Panc1 (cell line): ENCODE measurements around the gene DCP2.

Experiments
- POLR2AphosphoS5 ChIP-seq: IDR thresholded peaks from 2 replicates; pipeline ENCODE4 v1.6.1; 2012; ENCODE audit warnings: mild to moderate bottlenecking, low read depth, low read length, moderate library complexity
- TCF7L2 ChIP-seq: IDR thresholded peaks from 2 replicates; pipeline ENCODE4 v1.6.1; 2011; ENCODE audit warnings: mild to moderate bottlenecking, low read depth, low read length, inconsistent platforms
- TF ChIP-seq, protein P1 (sequence below): fragments of 450-650 bp; IDR thresholded peaks from 2 replicates; pipeline ENCODE4 v1.5.1; 2017; ENCODE audit warnings: mild to moderate bottlenecking
- TF ChIP-seq, protein P2 (sequence below), 2 experiments: IDR thresholded peaks; 2 replicates each; pipeline ENCODE4 v1.6.1; 2011 to 2012; ENCODE audit warnings: low read depth in 2 of 2, control low read depth in 1 of 2, low read length in 1 of 2, mild to moderate bottlenecking in 1 of 2, moderate library complexity in 1 of 2; ENCODE audit not compliant: insufficient read depth in 1 of 2

DNA sequence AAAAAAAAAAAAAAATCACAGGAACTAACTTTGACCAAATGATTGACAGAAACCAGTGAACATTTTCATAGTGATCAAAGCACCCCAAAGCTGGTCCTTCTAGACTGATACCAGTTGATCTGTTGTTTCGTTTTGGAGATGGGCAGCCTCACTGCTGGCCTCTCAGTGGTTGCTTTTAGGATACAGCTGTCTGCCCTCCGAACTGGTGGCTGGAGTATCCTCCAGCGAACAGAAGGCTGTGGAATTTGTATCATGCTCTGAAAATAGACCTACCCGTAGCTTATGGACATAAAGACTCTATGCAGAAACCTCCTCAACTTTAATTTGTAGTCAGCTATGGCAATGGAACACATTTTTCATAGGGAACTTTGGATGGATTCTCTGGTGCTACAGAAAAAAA lies 49.0 kb downstream of the DCP2 start:
- no peak for TF ChIP-seq TCF7L2
- TF ChIP-seq, protein P1, sequence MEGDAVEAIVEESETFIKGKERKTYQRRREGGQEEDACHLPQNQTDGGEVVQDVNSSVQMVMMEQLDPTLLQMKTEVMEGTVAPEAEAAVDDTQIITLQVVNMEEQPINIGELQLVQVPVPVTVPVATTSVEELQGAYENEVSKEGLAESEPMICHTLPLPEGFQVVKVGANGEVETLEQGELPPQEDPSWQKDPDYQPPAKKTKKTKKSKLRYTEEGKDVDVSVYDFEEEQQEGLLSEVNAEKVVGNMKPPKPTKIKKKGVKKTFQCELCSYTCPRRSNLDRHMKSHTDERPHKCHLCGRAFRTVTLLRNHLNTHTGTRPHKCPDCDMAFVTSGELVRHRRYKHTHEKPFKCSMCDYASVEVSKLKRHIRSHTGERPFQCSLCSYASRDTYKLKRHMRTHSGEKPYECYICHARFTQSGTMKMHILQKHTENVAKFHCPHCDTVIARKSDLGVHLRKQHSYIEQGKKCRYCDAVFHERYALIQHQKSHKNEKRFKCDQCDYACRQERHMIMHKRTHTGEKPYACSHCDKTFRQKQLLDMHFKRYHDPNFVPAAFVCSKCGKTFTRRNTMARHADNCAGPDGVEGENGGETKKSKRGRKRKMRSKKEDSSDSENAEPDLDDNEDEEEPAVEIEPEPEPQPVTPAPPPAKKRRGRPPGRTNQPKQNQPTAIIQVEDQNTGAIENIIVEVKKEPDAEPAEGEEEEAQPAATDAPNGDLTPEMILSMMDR = no peak
- no peak for TF ChIP-seq POLR2AphosphoS5
- TF ChIP-seq, protein P2, sequence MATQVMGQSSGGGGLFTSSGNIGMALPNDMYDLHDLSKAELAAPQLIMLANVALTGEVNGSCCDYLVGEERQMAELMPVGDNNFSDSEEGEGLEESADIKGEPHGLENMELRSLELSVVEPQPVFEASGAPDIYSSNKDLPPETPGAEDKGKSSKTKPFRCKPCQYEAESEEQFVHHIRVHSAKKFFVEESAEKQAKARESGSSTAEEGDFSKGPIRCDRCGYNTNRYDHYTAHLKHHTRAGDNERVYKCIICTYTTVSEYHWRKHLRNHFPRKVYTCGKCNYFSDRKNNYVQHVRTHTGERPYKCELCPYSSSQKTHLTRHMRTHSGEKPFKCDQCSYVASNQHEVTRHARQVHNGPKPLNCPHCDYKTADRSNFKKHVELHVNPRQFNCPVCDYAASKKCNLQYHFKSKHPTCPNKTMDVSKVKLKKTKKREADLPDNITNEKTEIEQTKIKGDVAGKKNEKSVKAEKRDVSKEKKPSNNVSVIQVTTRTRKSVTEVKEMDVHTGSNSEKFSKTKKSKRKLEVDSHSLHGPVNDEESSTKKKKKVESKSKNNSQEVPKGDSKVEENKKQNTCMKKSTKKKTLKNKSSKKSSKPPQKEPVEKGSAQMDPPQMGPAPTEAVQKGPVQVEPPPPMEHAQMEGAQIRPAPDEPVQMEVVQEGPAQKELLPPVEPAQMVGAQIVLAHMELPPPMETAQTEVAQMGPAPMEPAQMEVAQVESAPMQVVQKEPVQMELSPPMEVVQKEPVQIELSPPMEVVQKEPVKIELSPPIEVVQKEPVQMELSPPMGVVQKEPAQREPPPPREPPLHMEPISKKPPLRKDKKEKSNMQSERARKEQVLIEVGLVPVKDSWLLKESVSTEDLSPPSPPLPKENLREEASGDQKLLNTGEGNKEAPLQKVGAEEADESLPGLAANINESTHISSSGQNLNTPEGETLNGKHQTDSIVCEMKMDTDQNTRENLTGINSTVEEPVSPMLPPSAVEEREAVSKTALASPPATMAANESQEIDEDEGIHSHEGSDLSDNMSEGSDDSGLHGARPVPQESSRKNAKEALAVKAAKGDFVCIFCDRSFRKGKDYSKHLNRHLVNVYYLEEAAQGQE (IDR thresholded peaks at IDR 0.05; ENCODE audit: insufficient read depth in 1 of 2, low read depth in 2 of 2, low read length in 1 of 2) = no peak
